Heart left ventricle (tissue), 16 donors: ENCODE data around the gene NPM3. TPM values are rescaled to one million over a fixed set of nuclear protein-coding genes. Genes with fewer than 3 reads are reported as not detected.

ENCODE experiments used
- ATAC-seq, 4 donors: fragments of 200-7000 bp; cut with Tn5 transposase; one replicate each; pipeline ENCODE4 v1.9.1; 2020 to 2022; ENCODE audit warnings: moderate library complexity in 4 of 4, mild to moderate bottlenecking in 3 of 4, moderate number of reproducible peaks in 1 of 4
- DNase-seq, 5 donors: peaks; one replicate each; pipeline ENCODE4 v3.0.0-alpha.2; 2020
- H3K27ac ChIP-seq, 12 donors: fragments of 200-600 bp; sonication (generic) in 4 of 12; one replicate each; pipeline versions ENCODE4 v1.5.0 to v1.8.0; 2016 to 2022; ENCODE audit warnings: mild to moderate bottlenecking in 2 of 12
- H3K27me3 ChIP-seq, 9 donors: fragments of 200-600 bp; sonication (generic) in 2 of 9; one replicate each; pipeline versions ENCODE4 v1.5.1 to v1.8.0; 2016 to 2022; ENCODE audit warnings: mild to moderate bottlenecking in 3 of 9
- H3K36me3 ChIP-seq, 9 donors: fragments of 200-600 bp; sonication (generic) in 2 of 9; one replicate each; pipeline versions ENCODE4 v1.5.0 to v1.8.0; 2018 to 2022; ENCODE audit warnings: mild to moderate bottlenecking in 2 of 9
- H3K4me1 ChIP-seq, 12 donors: fragments of 200-600 bp; sonication (generic) in 4 of 12; one replicate each; pipeline versions ENCODE4 v1.5.0 to v1.8.0; 2016 to 2022; ENCODE audit warnings: mild to moderate bottlenecking in 3 of 12
- H3K4me3 ChIP-seq, 12 donors: fragments of 200-600 bp; sonication (generic) in 4 of 12; one replicate each; pipeline versions ENCODE4 v1.5.0 to v1.8.0; 2017 to 2022; ENCODE audit warnings: mild to moderate bottlenecking in 9 of 12, moderate library complexity in 4 of 12
- H3K9me3 ChIP-seq, 12 donors: fragments of 200-600 bp; sonication (generic) in 4 of 12; one replicate each; pipeline versions ENCODE4 v1.5.0 to v1.8.0; 2016 to 2022; ENCODE audit warnings: mild to moderate bottlenecking in 1 of 12
- CTCF ChIP-seq, 12 donors: fragments of 200-600 bp; sonication (generic) in 4 of 12; IDR thresholded peaks; one replicate each; pipeline versions ENCODE4 v1.5.0 to v1.8.0; 2018 to 2022; ENCODE audit warnings: antibody characterized with exemption in 12 of 12, mild to moderate bottlenecking in 5 of 12
- POLR2A ChIP-seq, 2 donors: fragments of 450-650 bp; IDR thresholded peaks; one replicate each; pipeline ENCODE4 v1.6.1; 2017; ENCODE audit warnings: antibody characterized with exemption in 2 of 2, mild to moderate bottlenecking in 2 of 2, moderate library complexity in 2 of 2
- WGBS, 4 donors: extraction: QIAGEN DNeasy Blood & Tissue Kit in 2 of 4; methylation state at CpG; one replicate each; pipeline versions ENCODE4 v1.1.5 to v1.1.7; 2013 to 2018; 5-methylcytosine and 5-hydroxymethylcytosine counted together
- intact Hi-C, 10 donors: fragments of 100-400 bp; cut with DNase I; formaldehyde crosslinking; loops; one replicate each; pipeline versions ENCODE4 v1.11.1 to v1.14.2; 2022
- polyA plus RNA-seq, 2 donors: library from polyadenylated mRNA; stranded (reverse); fragments of 200-250 nt; gene quantifications; one replicate each; pipeline ENCODE4 v1.2.3, GENCODE V29; 2013
- total RNA-seq, 9 donors: library from RNA; depleted of rRNA in 2 of 9; stranded (reverse); fragments of >200 nt in 2 of 9; fragmentation: NEBNext Ultra II Directional in 3 of 9; extraction: Animal tissue kit (Norgen Biotek cat#: 25700) in 3 of 9; gene quantifications; one replicate each; pipeline versions ENCODE4 v1.1.0 to v1.2.4, GENCODE V29; 2016 to 2023
- donor health status: ischemic (EF 13 %, LVEDD 7.1; RV severe dilation, severe dysfunction).
- donor health status: healthy with polysubstance abuse.
- donor health status: DM: no; HTN: yes; CAD: no.
- donor health status: DM: no; HTN: no; CAD: no.
- donor health status: ischemic (EF 25% LVEDD 6.9; RV normal size, moderate dysfunction).
- donor health status: ischemic (EF 25% LVEDD 5.7; RV mildly dilated, moderate dysfunction).
- donor health status: healthy.
- donor health status: DM: yes; HTN: yes; CAD: no.
- donor health status: ischemic (EF 35%, LVEDD 5.7; RV mildly dilated, moderate dysfunction).
- donor health status: nonischemic (EF 11% LVEDD 7.7; RV severe dilation, severe dysfunction).
- donor health status: DM: yes; HTN: yes; CAD: no.
- donor health status: PGD.
- donor health status: ischemic (EF 29% LVEDD 5.4; RV normal size, mild dysfunction).
- donor health status: nonischemic (EF 23%, LVEDD 6.1; RV moderate dilation, normal function).

Gene NPM3
- total and polyA plus RNA-seq, 11 donors: 5.9 to 24.9 (median 10.5) TPM

DNA sequence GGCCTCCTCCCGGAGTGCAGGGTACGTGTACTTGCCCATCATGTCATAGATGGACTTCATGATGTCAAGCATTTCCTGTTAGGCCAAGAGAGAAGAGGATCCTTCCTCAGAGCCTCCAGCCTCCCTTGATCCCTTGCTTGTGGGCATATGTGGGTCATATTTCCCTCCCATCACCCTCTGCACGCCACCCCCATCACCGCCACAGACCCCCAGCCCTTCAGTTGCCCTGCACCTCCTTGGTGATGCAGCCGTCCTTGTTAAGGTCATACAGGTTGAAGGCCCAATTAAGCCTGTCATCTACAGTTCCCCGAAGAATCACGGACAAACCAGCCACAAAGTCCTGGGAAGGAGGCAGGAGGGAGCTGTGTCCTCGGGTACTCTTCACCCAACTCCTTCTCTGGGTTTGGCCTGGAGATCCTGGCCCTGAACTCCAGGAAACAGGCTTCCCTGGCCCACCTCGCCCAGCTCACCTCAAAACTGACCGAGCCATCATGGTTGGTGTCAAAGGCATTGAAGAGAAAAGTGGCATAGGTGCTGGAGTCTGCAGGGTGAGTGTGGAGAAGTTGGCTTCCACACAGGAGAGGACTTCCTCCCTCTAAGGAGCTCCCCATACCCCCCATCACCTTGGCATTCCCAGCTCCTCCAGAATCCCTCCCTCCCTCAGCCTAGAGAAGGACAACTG lies 44.8 kb upstream of the NPM3 start:
- intact Hi-C loops: no loop called here
- Histone ChIP-seq H3K27me3 (no peaks in the 10 kb centered on the region), H3K27ac (no peak overlapping the region), H3K4me1 (peaks cover 0 to 33% (median 19%) of the 10 kb centered on the region in 12 donors), H3K4me3 (no peak overlapping the region), H3K36me3 (peaks cover 0 to 24% (median 10%) of the 10 kb centered on the region in 9 donors), H3K9me3 (no peaks in the 10 kb centered on the region)
- ATAC-seq (no peak), DNase-seq (no peak)
- WGBS, 4 donors: 91 to 94% (median 93%) methylated on average over 10 of the region's 10 CpGs
- TF ChIP-seq POLR2A (IDR thresholded peaks at IDR 0.05): no peak
- no peak for TF ChIP-seq CTCF (IDR thresholded peaks at IDR 0.05)

DNA sequence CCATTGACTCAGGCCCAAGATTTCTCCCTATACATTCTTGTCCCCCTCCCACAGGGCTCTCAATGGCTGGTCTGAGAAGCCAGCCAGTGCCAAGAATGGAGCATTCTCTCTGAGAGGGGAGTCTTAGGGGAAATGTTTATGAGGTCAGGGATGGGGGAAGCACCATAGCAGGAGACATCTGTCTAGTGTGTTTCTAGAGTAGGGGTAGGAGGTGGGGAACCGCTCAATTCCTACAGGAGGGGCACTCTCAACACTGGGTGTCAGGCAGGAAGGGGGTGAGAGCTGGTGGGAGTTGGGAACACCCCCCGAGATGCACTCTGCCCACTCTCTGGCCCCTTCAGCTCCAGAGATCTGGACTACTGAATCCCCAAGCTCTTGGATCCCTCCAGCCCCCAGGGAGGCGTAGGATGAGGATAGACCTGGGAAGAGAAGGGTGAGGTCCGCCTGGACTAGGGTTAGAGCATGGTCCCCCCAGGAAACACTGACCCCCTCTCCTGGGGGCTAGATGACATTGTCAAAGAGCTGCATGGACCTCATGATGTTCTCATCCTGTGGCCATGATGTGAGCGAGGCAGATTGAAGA lies 43.7 kb upstream of the NPM3 start:
- Histone ChIP-seq H3K36me3 (peaks cover 0 to 24% (median 10%) of the 10 kb centered on the region in 9 donors), H3K4me3 (no peak overlapping the region), H3K27me3 (no peaks in the 10 kb centered on the region), H3K9me3 (no peaks in the 10 kb centered on the region), H3K27ac (no peak overlapping the region), H3K4me1 (peaks cover 0 to 23% (median 18%) of the 10 kb centered on the region in 12 donors)
- WGBS, 4 donors: 91 to 97% (median 96%) methylated on average over 5 of the region's 5 CpGs
- TF ChIP-seq CTCF (IDR thresholded peaks at IDR 0.05): no peak
- TF ChIP-seq POLR2A (IDR thresholded peaks at IDR 0.05): no peak
- intact Hi-C loops: no loop called here
- ATAC-seq (no peak), DNase-seq (no peak)

DNA sequence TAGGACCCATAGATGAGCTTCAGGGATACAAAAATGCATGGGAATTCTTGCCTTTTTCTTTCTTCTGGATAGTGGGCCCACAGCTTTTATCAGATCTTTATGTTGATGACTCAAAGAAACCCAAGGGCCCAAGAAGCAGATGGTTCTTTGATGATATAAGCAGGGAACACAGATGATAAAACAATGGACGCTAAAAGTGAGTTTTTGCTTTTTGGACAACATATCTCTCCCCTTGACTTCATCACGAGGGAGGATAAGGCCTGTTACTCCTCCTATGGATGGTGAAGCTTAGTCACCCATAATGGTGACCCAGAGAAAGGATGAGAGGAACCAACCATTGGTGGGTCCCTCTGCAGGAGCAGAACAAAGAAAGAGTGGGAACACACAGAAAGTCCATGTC lies 41.5 kb upstream of the NPM3 start:
- peaks cover 0 to 7% (median under 1%) of the 10 kb centered on the region in 12 donors for H3K4me1 ChIP-seq
- DNase-seq (no peak), ATAC-seq (no peak)
- 63 to 91% (median 89%) methylated on average over 2 of the region's 2 CpGs for WGBS, 4 donors
- H3K27ac ChIP-seq: no peak overlapping the region
- no peaks in the 10 kb centered on the region for H3K9me3 ChIP-seq
- no peaks in the 10 kb centered on the region for H3K27me3 ChIP-seq
- TF ChIP-seq POLR2A (IDR thresholded peaks at IDR 0.05) (no peak), CTCF (IDR thresholded peaks at IDR 0.05) (no peak)
- H3K36me3 ChIP-seq: peaks cover 0 to 24% (median 10%) of the 10 kb centered on the region in 9 donors
- intact Hi-C loops: no loop called here
- no peak overlapping the region for H3K4me3 ChIP-seq

- peaks cover 0 to 34% (median 18%) of the 10 kb centered on the region in 12 donors for H3K4me1 ChIP-seq
- peak overlapping the region; percentile 90 to 99 (median 96) for H3K27ac ChIP-seq
- 24 to 33% (median 29%) methylated on average over 14 of the region's 14 CpGs for WGBS, 4 donors
- DNase-seq: peak in 1 of 5 donors; percentile 42
- no peaks in the 10 kb centered on the region for H3K9me3 ChIP-seq
- H3K36me3 ChIP-seq: peaks cover 0 to 4% (median 0%) of the 10 kb centered on the region in 9 donors
- ATAC-seq: peak; percentile 1 to 15 (median 4)
- peak overlapping the region; percentile 70 to 100 (median 96) for H3K4me3 ChIP-seq
- TF ChIP-seq CTCF (IDR thresholded peaks at IDR 0.05): no peak
- TF ChIP-seq POLR2A (IDR thresholded peaks at IDR 0.05): no peak
- intact Hi-C loops: loop anchor here in 1 of 10 donors (5.0 kb wide), 1 partner anchor 37 kb away; the partner anchor contains the start of gene NPM3
- no peaks in the 10 kb centered on the region for H3K27me3 ChIP-seq
These were observed 35.8 kb upstream of the NPM3 start for GRCh38 chr10:101818872-101819633.
